GM21576 (cell line): ENCODE measurements around the gene CUX1.
A peak's percentile ranks its signal among the peaks of the same experiment; 100 is the strongest.

Source experiments
- ATAC-seq: cut with Tn5 transposase; IDR thresholded peaks from one replicate; pipeline ENCODE4 v1.9.1; 2021; ENCODE audit warnings: mild to moderate bottlenecking, moderate library complexity; ENCODE audit not compliant: unreplicated experiment

Gene CUX1

GRCh38 chr7:101933028-101933427 is 115.6 kb downstream of the CUX1 start:
- ATAC-seq, result no peak

GRCh38 chr7:101933688-101934121 is 116.3 kb downstream of the CUX1 start:
- ATAC-seq, result peak; percentile 57

- ATAC-seq, result no peak
Measured at GRCh38 chr7:101934618-101935017, 117.2 kb downstream of the CUX1 start.

DNA sequence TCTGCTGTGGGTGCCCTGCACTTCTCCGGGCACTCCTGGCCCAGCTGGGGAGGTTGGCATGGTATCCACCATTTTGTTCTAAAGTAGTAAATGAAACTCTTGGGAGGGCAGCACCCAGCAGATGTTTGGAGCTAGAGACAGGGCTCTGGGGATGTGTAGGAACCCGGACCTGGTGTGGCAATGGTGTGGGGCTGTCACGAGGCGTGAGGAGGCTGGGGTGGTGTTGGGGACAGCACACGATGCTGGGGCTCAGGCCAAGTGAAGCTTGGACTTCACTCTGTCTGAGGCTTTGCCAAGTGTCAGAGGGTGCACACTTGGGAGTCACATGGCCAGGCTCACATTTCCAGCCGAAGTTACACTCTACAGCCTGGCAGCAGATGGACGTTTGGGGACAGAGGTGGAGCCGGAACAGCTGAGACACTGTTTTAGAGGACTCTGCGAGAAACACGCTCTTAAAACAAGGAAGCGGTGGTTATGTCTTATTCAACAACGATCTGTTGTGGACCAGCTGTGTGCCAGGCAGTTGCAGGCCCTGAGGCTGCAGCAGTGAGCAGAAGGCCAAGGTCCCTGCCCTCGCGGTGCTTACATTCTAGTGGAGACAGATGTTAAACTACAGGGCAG is 118.2 kb downstream of the CUX1 start:
- ATAC-seq, result no peak

DNA sequence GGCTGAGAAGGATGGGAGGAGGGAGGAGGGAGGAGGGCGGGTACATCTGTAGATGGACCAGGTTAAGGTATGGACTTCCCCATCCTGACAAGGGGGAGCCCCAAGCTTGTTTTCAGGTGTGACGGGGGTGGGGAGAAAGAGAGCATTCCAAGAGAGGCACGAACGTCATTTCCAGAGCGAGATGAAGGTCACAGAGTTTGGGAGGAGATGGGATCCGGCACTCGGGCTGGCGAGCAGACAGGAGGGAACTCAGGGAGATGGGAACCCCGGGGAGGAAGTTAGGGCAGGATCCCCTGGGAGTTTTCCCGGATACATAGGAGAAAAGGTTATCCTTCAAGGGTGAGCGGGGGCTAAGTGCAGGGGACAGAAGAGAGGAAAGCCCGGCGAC is 118.8 kb downstream of the CUX1 start:
- ATAC-seq, result no peak

DNA sequence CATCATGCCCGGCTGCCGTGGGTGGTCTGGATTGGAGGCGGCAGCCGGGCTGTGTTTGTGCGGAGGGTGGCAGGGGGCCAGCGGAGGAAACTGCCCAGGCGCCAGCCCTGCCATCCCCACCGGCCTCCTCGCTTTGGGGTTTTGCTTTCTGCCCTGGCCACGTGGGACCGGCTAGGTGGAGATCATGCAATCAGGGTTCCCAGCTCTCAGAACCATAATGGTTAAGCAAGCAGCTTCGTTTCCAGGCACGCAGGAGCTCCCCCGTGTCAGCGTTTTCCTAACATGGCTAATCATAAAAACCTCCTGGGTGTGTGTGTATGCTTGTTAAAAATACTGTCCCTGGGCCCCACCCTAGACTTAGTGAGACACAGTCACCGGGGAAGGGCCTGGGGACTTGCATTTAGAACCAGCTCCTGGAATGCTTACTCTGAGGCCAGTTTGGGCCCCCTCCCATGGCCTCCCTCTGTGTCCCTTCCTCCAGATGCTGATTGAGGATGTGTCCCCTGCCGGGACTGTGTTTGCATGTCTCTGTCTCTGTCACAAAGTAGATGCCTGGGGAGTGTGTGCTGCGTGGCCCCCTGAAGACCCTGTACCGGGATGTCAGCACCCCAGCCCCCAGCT is 119.3 kb downstream of the CUX1 start:
- no peak for ATAC-seq

- ATAC-seq, result no peak
Measured at GRCh38 chr7:101937717-101938514, 120.5 kb downstream of the CUX1 start.

DNA sequence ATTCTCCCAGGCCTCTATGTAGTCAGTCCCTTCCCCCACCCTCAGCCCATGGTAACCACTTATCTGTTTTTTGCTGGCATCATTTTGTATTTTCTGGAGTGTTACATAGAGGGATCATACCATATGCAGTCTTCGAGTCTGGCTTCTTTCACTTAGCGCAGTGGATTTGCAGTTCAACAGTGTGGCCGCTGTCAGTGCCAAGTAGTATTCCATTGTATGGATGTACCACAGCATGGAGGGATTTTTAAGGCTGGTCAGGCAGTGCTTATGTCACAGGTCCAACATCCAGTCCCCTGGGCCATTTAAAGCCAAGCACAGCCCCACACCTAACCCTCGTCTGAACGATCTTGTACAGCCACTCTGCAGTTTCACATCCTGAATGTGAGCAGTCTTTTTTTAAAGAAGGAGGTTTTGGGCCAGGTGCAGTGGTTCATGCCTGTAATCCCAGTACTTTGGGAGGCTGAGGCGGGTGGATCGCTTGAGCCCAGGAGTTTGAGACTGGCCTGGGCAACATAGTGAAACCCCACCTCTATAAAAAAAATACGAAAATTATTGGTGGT is 121.8 kb downstream of the CUX1 start:
- ATAC-seq, result no peak

GRCh38 chr7:101940151-101940550 is 122.7 kb downstream of the CUX1 start:
- ATAC-seq, result no peak

DNA sequence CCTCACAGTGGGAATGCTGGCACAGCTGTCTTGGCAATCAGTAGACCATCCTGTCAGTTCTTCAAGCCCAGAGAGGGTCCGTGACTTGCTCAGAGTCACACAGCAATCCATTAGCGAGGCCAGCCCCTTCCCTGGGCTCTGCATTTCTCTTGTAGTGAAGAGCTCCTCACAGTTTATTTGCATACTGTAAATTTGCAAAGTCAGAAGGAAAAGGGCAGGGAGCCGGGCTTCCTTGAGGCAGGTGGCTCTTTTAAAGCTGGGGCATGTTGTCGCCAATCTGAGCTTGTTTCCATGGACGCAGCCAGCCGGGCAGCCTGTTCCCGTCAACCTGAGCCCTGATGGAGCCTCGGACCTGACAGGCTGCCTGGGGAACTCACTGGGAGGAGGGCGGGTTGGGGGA is 123.4 kb downstream of the CUX1 start:
- ATAC-seq, result no peak

- no peak for ATAC-seq
Measured at GRCh38 chr7:101941481-101942383, 124.3 kb downstream of the CUX1 start.

GRCh38 chr7:101942603-101943210 is 125.3 kb downstream of the CUX1 start:
- ATAC-seq, result no peak

DNA sequence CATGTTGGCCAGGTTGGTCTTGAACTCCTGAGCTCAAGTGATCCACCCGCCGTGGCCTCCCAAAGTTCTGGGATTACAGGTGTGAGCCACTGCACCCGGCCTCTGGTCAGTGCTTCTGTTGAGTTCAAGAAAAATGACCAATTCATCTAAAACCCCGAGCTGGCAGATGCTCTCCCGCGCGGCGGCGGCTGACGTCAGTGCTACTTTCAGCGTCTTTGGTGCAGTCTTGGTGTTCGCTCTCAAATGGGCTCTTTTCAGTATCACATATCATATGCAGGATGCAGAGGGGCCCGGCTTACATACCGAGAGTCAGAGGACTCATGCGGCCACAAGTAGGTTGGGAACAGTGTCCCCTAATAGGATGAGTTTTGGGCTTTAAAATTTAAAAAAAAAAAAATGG is 125.9 kb downstream of the CUX1 start:
- ATAC-seq, result no peak

- no peak for ATAC-seq
Measured at GRCh38 chr7:101943889-101944600, 126.6 kb downstream of the CUX1 start.

DNA sequence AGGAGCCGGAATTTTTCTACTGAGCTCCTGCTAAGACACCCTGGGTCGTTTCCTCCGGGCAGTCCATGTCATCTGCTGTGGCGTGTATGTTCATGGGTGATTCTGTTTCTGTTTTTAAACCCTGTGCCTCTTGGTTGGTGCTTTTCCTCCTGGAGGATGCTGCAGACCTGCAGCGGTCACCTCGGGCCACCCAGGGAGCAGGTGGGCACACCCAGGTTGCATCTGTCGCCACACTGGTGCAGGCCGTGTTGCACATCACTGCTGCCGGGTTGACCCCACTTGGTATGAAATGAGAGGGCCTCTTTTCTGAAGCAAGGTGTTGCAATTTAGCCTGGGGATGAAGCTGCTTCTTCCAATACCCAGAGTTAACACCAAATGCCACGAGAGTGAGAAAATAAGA is 127.2 kb downstream of the CUX1 start:
- no peak for ATAC-seq

DNA sequence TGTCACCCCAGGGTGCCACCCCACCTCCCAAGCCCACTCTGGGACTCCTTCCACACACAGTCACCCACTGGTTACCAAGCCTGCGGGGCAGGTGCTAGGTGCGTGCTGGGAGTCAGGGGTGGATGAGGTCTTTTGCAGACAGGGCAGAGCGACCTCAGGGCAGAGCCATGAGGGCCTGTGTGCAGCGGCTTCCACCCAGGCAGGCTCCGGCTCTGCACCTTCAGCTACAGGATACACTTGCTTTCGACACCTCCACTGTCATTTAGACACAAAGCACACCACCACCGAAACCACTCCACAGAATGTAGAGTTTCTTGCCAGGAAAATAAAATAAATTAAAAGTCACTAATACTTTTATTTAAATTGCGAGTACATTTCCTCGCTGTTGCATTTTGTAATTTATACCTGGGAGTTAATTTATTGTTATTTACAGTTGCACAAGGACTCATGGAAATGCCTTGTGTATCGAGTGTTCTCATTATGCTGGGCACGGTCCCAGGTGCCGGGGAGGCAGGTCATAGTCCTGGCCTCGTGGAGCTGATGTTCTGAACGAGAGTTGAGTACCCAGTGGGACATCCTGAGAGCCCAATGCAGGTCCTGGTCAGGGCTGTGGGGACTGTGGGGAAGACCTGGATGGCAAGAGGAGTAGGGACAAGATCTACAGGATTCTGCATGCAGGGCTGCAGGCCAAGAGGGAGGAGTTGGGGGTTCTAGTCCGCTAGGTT is 127.8 kb downstream of the CUX1 start:
- no peak for ATAC-seq

DNA sequence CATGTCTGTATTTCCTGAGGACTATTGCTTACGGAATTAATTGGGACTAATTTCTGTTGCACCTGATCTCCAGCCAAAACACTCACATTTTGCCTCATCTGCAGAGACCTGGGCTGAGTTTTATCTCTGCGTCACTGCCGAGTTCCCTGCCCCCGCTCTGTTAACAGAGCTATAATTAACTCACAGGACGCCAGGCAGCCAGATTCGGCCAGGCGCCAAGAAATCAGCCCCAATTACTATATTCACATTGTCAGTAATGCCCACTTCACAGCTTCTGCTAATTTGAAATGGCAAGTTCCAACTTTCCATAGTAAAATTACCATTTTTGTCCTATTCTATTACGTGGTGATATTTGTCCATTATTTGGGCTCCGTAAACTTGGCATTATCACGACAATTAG is 130.5 kb downstream of the CUX1 start:
- ATAC-seq, result no peak

GRCh38 chr7:101948650-101949049 is 131.2 kb downstream of the CUX1 start:
- ATAC-seq, result no peak

- no peak for ATAC-seq
Measured at GRCh38 chr7:101950450-101951119, 133.2 kb downstream of the CUX1 start.
